Breast epithelium (tissue), 3 donors: ENCODE data around the gene EIF2D.

ENCODE experiments used
- CTCF ChIP-seq, 3 donors: fragments of 450-650 bp; IDR thresholded peaks; one replicate each; pipeline ENCODE4 v1.5.1; 2016 to 2017; ENCODE audit warnings: antibody characterized with exemption in 3 of 3, mild to moderate bottlenecking in 3 of 3, moderate library complexity in 3 of 3
- POLR2A ChIP-seq: fragments of 450-650 bp; IDR thresholded peaks from one replicate; pipeline ENCODE4 v1.6.1; 2016; ENCODE audit warnings: antibody characterized with exemption, mild to moderate bottlenecking, moderate library complexity

GRCh38 chr1:206582537-206582936 is 29.7 kb downstream of the EIF2D start:
- TF ChIP-seq CTCF (IDR thresholded peaks at IDR 0.05) (no peak), POLR2A (no peak)
